NCI-H128 (cell line): Measurements from ENCODE around the gene DAGLA.

Experiments used
- DNase-seq: peaks from one replicate; lab custom pipeline; 2025; ENCODE audit not compliant: unreplicated experiment; lab: John Stamatoyannopoulos, UW

Gene DAGLA

GRCh38 chr11:61690706-61691379 lies 10.7 kb downstream of the DAGLA start:
- DNase-seq, result peak; percentile 46

- DNase-seq, result peak; percentile 46
These were observed 11.4 kb downstream of the DAGLA start for GRCh38 chr11:61691380-61692156.

- no peak for DNase-seq
These were observed 13.9 kb downstream of the DAGLA start for GRCh38 chr11:61693922-61694601.

GRCh38 chr11:61694602-61694939 lies 14.4 kb downstream of the DAGLA start:
- peak; percentile 62 for DNase-seq

- no peak for DNase-seq
These were observed 14.9 kb downstream of the DAGLA start for GRCh38 chr11:61694946-61695706.

GRCh38 chr11:61695917-61696316 lies 15.7 kb downstream of the DAGLA start:
- no peak for DNase-seq

GRCh38 chr11:61696602-61697001 lies 16.4 kb downstream of the DAGLA start:
- DNase-seq, result no peak

GRCh38 chr11:61697078-61697502 lies 16.9 kb downstream of the DAGLA start:
- DNase-seq, result no peak

GRCh38 chr11:61697764-61698163 lies 17.6 kb downstream of the DAGLA start:
- no peak for DNase-seq

GRCh38 chr11:61698173-61698948 lies 18.2 kb downstream of the DAGLA start:
- no peak for DNase-seq

GRCh38 chr11:61699737-61700160 lies 19.6 kb downstream of the DAGLA start:
- peak; percentile 50 for DNase-seq

- DNase-seq, result no peak
These were observed 20.0 kb downstream of the DAGLA start for GRCh38 chr11:61700212-61700611.

- no peak for DNase-seq
These were observed 20.5 kb downstream of the DAGLA start for GRCh38 chr11:61700720-61701119.

- DNase-seq, result no peak
These were observed 21.2 kb downstream of the DAGLA start for GRCh38 chr11:61701242-61701886.

GRCh38 chr11:61702701-61703312 lies 22.6 kb downstream of the DAGLA start:
- no peak for DNase-seq

- no peak for DNase-seq
These were observed 24.6 kb downstream of the DAGLA start for GRCh38 chr11:61704838-61705237.

GRCh38 chr11:61706452-61707400 lies 26.5 kb downstream of the DAGLA start:
- DNase-seq, result no peak

GRCh38 chr11:61707574-61707973 lies 27.4 kb downstream of the DAGLA start:
- DNase-seq, result no peak
